GM19035 (cell line): ENCODE results near the gene FBXO27.
"Not testable (repeated sequence)": the region's sequence is repeated elsewhere in the genome, so short reads cannot be mapped to it uniquely, and the experiment has no call there.

Experiments used
- ATAC-seq: cut with Tn5 transposase; IDR thresholded peaks from one replicate; pipeline ENCODE4 v1.9.1; 2021; ENCODE audit not compliant: unreplicated experiment

Gene FBXO27, protein sequence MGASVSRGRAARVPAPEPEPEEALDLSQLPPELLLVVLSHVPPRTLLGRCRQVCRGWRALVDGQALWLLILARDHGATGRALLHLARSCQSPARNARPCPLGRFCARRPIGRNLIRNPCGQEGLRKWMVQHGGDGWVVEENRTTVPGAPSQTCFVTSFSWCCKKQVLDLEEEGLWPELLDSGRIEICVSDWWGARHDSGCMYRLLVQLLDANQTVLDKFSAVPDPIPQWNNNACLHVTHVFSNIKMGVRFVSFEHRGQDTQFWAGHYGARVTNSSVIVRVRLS

DNA sequence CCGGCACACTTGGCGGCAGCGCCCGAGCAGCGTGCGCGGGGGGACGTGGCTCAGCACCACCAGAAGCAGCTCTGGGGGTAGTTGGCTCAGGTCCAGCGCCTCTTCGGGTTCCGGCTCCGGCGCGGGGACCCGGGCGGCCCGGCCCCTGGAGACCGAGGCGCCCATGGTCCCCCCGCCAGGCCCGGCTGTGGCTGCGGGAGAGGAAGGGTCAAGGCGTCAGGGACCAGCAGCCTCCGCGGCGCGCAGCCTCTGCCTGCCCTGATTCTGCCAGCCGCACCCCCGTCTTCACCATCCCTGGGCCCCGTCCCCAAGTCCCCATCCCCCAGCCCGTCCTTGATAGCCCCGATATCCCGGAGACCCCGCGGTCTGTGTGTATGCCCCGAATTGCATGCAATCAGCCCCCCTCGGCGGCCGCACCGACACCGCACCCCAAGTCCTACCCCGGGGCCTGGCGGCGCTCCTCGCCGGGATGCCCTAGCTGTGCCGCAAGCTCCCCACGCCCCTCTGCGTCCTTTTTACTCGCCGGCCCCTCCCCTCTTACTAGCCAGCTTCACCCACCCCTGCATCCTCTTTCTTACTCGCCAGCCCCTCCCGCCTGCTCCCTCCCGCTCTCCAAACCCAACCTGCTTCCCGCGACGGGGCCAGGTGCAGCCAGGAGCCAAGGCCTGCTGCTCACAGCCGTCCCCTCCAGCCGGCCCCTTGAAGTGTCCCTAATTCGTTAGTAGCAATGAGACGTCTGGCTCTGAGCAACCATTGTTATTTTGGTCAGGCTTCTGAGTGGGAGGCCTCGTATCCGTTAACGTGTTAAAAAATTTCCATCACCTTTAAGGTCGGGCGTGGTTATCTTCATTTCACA is at the start of gene FBXO27:
Gene FBXO27, minus strand, starts transcription at position 487 of the 856 bp plus-strand sequence. Its CDS starts 322 bp downstream, at position 165.
- ATAC-seq = peak; percentile 12

DNA sequence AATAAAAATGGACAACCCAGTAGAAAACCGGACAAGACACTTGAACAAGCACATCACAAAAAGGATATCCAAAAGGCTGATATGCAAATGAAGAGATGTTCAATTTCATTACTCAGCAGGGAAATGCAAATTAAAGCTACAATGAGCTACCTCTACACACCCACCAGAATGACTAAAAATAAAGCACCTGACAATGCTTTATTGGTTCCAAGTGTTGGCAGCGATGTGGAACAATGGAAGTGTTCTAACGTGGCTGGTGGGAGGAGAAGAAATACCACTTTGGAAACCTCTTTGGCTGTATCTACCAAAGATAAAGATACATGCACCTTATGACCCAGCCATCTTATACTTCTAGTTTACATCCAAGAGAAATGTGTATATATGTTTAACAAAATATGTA is 48.1 kb upstream of the FBXO27 start:
- no peak for ATAC-seq

DNA sequence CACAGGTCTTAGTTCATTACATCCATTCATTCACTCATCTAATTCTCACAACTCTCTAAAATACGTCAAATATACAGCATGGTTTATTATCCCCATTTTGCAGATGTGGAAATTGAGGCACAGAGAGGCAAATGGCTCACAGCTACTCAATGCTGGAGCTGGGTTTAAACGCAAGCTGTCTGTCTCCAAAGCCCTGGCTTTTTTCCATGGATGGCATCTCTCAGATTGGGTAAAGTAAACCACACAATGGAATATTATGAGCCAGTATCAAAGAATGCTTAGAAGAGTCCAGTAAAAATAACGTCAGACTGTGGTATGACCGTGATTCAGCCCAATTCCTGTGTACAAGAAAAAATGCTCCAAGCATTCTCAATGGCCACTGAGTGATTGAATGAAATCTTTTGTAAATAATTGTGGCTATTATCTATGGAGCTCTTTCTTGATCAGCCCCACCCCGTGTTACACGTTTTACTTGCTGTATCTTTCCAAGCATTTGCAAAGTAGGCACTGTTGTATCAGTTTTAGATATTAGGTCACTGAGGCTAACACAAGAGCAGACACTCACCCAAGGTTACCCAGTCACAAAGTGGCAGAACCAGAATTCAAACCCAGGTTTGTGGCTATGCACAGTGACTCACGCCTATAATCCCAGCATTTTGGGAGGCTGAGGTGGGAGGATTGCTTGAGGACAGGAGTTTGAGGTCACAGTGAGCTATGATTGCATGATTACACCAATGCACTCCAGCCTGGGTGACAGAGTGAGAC is 46.3 kb upstream of the FBXO27 start:
- ATAC-seq = no peak

DNA sequence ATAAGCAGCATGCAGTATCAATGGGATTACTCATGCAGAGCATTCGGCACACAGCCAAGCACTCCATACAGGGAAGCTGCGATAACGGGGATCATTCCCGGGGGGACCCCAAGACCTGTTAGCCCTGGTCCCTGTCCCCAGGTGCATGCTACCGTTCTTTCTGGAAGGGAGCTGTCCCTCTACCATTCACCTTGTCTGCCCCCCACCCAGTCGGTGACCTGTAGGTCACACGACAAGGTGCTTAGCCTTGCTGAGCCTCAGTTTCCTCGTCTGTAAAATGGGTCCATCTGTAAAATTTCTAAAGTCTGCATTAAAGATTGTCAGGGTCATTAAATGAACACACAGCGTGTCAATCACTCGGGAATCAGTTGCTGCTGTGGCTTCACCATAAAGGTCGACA is 45.0 kb upstream of the FBXO27 start:
- no peak for ATAC-seq

DNA sequence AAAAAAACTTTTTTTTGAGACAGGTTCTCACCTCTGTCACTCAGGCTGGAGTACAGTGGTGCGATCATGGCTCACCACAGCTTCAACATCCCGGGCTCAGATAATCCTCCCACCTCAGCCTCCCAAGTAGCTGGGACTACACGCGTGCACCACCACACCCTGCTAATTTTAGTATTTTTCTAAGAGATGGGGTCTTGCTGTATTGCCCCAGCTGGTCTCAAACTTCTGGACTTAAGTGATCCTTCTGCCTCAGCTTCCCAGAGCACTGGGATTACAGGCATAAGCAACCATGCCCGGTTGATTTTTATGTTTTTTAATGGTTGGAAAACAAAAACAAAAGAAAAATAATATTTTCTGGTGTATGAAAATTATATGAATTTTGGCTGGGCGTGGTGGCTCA is 42.6 kb upstream of the FBXO27 start:
- no peak for ATAC-seq

DNA sequence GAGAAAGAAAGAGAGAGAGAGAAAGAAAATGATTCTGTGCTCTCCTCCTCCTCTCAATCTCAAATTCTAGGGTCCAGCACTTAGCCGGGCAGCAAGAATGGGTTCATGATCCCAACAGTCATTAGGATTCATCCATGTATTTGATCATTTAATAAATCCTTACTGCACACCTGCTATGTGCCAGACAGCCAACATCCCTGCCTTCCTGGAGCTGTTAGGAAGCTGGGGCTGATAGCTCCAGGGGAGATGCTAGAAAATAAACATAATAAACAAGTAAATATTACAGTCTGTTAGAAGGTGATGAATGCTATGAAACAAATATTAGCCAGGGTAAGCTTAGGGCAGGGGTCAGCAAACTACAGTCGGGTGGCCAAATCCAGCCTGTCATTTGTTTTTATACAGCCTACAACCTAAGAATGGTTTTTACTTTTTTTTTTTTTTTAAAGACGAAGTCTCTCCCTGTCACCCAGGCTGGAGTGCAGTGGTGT is 41.9 kb upstream of the FBXO27 start:
- no peak for ATAC-seq

DNA sequence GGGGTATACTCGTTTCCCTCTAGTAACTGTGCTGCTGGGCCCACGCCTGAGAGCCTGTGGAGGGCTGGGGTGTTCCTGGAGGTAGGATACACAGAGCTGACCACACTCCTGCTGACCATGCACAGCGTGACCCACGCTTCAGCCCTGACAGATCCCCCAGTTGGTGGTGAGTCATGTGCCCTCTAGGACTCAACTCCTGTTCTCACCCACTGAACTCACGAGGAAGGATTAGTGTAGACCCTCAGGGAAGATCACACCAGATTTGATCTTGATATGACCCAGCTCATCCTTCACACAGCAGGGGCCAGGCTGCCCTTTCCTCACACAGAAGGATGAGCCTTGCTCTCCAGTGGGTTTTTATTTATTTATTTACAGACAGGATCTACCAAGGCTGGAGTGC is 38.5 kb upstream of the FBXO27 start:
- ATAC-seq = no peak

DNA sequence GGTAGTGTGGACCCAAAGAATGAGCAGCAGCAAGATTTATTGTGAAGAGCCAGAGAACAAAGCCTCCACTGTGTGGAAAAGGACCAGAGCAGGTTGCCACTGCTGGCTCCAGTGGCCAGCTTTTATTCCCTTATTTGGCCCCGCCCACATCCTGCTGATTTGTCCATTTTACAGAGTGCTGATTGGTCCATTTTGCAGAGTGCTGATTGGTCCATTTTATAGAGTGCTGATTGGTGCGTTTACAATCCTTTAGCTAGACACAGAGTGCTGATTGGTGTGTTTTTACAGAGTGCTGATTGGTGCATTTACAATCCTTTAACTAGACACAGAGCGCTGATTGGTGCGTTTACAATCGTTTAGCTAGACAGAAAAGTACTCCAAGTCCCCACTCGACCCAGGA is 35.9 kb upstream of the FBXO27 start:
- ATAC-seq = not testable (repeated sequence)

DNA sequence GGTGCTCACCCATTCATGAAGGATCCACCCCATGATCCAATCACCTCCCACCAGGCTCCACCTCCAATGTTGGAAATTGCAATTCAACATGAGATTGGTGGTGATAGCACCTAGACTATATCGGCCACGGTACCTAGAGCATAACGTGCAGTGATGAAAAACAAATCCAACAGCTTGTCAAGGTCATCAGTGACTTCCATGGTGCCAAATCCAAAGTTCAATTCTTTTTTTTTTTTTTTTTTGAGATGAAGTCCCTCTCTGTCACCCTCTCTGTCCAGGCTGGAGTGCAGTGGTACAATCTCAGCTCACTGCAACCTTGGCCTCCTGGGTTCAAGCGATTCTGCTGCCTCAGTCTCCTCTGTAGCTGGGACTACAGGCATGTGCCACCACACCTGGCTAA is 34.8 kb upstream of the FBXO27 start:
- no peak for ATAC-seq

DNA sequence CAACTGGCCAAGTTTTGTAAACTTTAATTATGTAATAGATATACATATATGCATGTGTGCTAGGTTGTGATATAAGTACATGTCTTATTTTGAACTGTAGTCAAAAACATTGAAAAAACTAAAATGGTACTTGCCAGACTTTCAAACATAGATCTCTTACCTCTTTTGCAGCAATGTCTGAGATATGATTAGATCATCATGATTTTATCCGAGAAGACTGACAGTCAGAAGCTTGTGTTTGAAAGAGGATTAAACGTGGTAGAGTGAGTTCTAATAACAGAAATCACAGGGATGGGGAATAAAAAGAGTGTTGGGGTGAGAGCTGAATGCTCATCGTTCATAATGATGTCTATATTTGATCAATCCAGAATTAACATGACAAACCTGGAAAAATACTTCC is 33.6 kb upstream of the FBXO27 start:
- ATAC-seq = no peak

DNA sequence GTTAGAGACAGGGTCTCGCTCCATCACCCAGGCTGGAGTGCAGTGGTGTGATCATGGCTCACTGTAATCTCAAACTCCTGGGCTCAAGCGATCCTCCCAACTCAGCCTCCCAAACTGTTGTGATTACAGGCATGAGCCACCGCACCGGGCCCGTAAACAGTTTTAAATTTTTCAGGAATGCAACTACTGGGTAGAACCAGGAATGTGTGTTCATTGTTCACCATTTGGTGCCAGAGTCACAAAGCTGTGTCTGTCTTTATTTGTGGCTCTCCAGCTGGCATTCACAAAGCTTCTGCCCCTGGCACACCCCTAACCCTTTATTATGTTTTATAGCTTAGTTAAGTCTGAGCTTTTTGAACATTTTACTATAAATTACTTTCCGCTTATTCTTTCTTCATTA is 32.1 kb upstream of the FBXO27 start:
- no peak for ATAC-seq

DNA sequence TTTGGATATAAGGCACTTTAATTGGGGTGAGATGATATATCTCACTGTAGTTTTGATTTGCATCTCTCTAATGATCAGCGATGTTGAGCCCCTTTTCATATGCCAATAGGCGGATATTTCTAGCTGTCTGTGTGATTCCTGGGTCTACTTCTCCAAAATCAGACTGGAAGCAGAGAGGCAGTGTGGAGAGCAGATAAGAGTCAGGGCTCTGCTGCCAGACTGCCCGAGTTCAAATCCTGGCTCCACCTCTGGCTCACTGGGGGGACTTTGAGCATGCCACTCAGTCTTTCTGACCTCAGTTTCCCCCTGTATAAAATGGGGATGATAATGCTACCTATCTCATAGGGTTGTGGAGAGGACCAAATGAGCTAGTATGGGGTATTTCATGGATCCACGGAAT is 27.8 kb upstream of the FBXO27 start:
- ATAC-seq = no peak

DNA sequence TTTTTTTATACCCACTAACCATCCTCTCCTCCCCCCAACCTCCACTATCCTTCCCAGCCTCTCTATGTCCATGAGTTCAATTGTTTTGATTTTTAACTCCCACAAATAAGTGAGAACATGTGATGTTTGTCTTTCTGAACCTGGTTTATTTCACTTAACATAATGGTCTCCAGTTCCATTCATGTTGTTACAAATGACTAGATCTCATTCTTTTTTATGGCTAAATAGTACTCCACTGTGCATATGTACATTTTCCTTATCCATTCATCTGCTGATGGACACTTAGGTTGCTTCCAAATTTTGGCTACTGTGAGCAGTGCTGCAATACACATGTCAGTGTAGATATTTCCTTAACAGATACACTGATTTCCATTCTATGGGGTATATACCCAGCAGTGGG is 27.0 kb upstream of the FBXO27 start:
- no peak for ATAC-seq

DNA sequence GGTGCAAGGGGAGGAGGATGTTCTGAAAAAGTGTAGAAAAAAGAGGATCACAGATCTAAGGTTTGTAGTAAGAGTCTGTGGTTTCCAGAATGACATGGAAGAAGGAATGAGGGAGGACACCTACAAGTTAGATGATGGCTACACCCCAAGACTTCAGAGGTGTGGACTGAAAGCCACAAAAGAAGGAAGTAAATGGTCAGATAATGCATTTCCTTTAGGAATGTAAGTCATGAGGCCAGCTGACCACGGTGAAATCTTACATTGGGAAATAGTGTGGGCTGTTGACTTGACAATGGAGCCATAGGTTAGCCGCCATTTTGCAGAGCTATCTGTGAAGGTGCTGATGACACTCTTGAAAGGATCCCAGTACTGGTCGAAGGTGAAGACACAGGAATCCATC is 25.3 kb upstream of the FBXO27 start:
- no peak for ATAC-seq

DNA sequence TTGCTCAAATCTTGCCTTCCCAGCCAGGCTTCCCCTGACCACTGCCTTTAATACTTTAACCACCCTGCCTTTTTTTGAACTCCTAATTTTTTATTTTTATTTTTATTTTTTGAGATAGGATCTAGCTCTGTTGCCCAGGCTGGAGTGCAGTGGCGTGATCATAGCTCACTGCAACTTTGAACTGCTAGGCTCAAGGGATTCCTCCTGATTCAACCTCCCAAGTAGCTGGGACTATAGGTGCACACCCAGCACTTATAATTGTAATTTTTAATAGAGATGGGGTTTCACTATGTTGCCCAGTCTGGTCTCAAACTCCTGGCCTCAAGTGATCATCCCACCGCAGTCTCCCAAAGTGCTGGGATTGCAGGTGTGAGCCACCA is 21.7 kb upstream of the FBXO27 start:
- no peak for ATAC-seq

DNA sequence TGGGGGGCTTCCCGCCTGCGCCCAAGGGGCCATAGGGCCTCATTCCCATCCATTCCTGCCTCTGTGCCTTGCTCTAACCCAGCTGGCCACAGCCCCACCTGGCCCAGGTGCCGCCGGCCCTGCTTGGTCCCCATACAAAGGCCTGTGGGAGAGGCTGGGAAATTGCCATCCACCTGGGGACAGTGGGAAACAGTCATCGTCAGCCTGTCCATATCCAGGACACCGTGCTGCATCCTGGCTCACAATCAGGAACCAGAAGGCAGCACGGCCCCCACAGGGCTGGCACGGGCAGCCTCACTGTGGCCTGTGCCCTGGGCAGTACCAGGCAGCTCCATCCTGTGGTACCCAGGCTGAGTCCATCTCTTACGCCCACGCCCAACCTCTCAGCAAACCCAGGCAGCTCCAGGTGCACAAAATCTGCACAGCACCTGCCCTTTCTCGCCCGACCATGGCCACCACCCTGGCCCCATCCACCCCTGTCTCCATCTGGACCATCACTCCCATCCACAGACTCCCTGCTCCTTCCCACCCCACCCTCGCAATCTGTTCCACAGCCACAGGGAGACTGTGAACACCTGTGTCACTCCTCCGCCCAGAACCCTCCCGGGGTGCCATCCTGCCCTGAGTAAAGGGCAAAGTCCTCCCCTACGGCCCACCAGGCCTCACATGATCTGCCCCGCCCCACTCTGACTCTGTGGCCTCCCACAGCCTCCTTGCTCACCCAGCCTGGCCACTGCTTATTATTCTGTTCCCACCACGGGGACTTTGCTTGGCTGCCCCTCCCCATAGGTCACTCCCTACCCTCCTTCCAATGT is 21.1 kb upstream of the FBXO27 start:
- ATAC-seq = no peak

DNA sequence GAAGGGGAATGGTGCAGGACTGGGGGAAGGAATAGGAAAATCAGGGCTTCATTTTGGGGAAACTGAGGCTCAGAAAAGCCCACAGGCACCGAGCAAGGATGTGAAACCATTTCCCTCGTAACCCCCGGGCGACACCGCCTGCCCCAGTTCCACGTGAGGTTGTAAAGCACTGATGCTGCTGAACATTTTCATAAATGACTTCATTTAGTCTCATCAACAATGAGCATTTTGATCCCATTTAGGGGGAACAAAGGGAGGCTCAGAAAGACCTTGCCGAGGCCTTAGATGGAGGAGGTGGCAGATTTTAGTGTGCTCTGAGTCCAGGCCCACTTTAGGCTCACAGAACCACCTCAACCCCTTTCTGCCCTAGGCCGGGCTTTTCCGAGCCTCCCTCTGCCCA is 20.5 kb upstream of the FBXO27 start:
- no peak for ATAC-seq

DNA sequence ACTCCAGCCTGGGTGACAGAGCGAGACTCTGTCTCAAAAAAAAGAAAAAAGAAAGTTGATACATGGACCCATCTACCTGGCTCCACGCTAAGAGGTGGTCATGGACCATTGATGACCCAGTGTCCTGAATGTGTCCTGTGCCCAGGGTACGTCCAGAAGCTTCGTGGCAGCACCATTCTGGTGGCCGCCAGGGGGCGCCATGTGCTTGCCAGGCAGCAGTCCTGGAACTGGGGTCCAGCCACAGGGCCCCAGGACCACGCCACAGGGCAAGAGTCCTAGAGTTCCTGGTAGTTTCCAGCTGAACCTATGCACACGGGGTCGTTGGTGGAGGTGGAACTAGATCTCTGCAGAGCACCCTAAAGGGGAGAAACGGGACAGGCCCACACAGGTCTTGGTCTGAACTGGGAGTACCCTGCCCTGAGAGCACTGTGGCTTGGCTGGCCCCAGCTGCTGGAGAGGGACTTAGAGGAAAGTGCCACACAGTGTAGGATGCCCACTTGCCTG is 19.9 kb upstream of the FBXO27 start:
- no peak for ATAC-seq

DNA sequence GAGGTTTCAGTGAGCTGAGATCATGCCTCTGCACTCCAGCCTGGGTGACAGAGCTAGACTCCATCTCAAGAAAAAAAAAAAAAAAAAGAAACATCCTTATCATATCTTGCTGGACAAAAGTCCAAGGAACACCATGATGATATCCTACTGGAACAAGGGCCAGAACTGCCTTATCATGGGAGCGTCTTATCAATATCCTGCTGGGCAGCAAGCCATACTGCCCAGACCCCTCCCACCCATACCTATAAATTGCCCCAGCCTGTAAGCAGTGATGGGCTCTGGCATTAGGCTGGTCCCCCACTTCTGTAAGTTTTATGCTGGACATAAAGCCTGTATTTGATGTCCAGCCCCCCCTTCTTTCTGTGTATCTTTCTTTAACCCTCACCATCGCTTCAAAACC is 14.7 kb upstream of the FBXO27 start:
- ATAC-seq = no peak

DNA sequence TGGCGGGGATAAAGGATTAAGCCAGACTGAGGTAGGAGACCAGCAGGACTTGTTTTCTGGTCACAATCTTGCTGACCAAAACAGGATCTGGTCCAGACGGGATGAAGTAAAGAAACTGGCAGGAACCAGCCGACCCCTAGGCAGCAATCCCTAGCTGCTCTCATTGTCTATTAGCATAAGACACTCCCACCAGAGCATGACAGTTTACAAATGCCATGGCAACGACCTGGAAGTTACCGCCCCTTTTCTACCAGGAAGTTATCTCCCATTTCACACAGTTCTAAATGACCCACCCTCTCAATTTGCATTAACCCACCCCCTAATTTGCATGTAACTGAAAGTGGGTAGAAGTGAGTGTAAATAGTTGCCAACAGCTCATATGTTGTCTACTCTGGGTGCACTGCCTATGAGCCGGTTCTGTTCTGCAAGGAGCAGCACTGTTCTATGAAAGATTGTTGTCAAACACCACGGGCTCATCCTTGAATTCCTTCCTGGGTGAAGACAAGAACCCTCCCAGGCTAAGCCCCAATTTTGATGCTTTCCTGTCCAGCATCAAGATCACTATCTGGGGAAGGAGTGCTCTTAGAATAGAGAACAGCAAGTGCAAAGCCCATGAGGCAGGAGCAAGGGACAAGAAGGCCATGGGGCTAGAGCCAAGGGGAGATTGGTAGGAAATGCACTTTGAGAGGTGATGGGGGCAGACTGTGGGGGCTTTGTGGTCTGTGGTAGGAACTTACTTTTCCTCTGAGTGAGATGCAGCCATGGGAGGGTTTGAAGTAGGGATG is 13.9 kb upstream of the FBXO27 start:
- no peak for ATAC-seq
